A549 (cell line): ENCODE data around the gene HERPUD2.

ENCODE experiments used
- CTCF ChIP-seq: fragments of >200 bp; sonication (Bioruptor Twin); formaldehyde crosslinking; IDR thresholded peaks from 3 replicates; pipeline ENCODE4 v1.5.1; 2016
- HOXB5 ChIP-seq: fragments of 250-450 bp; sonication (Bioruptor Pico); IDR thresholded peaks from 2 replicates; pipeline ENCODE4 v1.5.0; 2020; ENCODE audit warnings: mild to moderate bottlenecking, moderate library complexity
- JUN ChIP-seq, 2 experiments: fragments of >200 bp; sonication (Bioruptor Twin); formaldehyde crosslinking; IDR thresholded peaks; 2 replicates in 1 of 2; 3 replicates in 1 of 2; pipeline ENCODE4 v1.6.1; 2016 to 2017
- KDM1A ChIP-seq: fragments of 200-600 bp; sonication (generic); IDR thresholded peaks from 2 replicates; pipeline ENCODE4 v1.6.1; 2016; ENCODE audit warnings: low read depth, mild to moderate bottlenecking
- MAX ChIP-seq: IDR thresholded peaks from 2 replicates; pipeline ENCODE4 v1.6.1; 2012
- POLR2A ChIP-seq: IDR thresholded peaks from 2 replicates; pipeline ENCODE4 v1.6.1; 2012; ENCODE audit warnings: mild to moderate bottlenecking, low read length
- RAD21 ChIP-seq, 2 experiments: fragments of >200 bp in 1 of 2; sonication (Bioruptor Twin) in 1 of 2; formaldehyde crosslinking in 1 of 2; IDR thresholded peaks in 1 of 2; conservative IDR thresholded peaks in 1 of 2; 2 replicates in 1 of 2; 3 replicates in 1 of 2; pipeline ENCODE4 v1.6.1; 2012 to 2018; ENCODE audit warnings: inconsistent platforms in 1 of 2
- USF2 ChIP-seq: fragments of 450-650 bp; IDR thresholded peaks from 2 replicates; pipeline ENCODE4 v1.6.1; 2014; ENCODE audit warnings: antibody characterized with exemption

- TF ChIP-seq CTCF = no peak
- TF ChIP-seq HOXB5 (CRISPR knock-in tag) = no peak
- TF ChIP-seq RAD21 (conservative IDR thresholded peaks at IDR 0.05 in 1 of 2, IDR thresholded peaks at IDR 0.05 in 1 of 2) = no peak
- TF ChIP-seq MAX = no peak
- TF ChIP-seq POLR2A = no peak
- no peak for TF ChIP-seq USF2
- no peak for TF ChIP-seq JUN (IDR thresholded peaks at IDR 0.05)
- TF ChIP-seq KDM1A = no peak
These were observed 46.6 kb downstream of the HERPUD2 start for GRCh38 chr7:35648367-35648766.
